Umbilical cord (tissue), 2 donors: ENCODE results near the gene CENPU. TPM values are rescaled to one million over a fixed set of nuclear protein-coding genes. Genes with fewer than 3 reads are reported as not detected.
"Not testable (repeated sequence)": the region's sequence is repeated elsewhere in the genome, so short reads cannot be mapped to it uniquely, and the experiment has no call there.

ENCODE experiments used
- DNase-seq: peaks from one replicate; pipeline ENCODE4 v3.0.0-alpha.2; 2015; ENCODE audit warnings: low spot score
- total RNA-seq: library from RNA; depleted of rRNA; stranded (reverse); fragments of >200 nt; gene quantifications from one replicate; pipeline ENCODE4 v1.2.3, GENCODE V29; 2014; ENCODE audit warnings: low replicate concordance; ENCODE audit not compliant: insufficient read depth

CENPU gene
- total RNA-seq, 1 donor from 2014 or later = 13.2 TPM

DNA sequence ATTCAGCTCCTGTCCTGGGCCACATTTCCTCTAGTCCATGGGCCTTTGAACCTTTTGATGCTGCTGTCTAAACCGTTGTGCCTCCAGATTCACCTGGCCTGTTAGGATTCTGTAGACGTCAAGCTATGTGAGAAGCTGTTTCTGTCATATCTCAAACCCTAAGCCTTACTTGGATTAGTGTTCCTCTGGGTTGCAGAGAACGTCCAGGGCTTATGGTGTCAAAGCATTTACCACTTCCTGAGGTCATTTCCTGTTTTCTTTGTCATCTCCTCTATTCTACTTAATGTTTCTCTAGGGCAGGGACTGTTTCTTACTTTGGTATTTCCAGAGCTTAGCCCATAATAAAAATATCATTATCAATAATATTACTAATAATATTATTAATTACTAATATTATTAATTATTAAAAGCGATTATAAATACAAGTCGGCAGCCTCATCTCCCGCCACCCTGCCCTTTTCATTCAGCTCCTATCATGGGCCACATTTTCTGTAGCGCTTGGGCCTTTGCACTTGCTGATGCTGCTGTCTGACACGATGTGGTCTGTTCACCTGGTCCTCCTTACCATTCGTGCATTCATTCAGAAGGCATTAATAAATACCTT lies 65.3 kb downstream of the CENPU start:
- DNase-seq = no peak

DNA sequence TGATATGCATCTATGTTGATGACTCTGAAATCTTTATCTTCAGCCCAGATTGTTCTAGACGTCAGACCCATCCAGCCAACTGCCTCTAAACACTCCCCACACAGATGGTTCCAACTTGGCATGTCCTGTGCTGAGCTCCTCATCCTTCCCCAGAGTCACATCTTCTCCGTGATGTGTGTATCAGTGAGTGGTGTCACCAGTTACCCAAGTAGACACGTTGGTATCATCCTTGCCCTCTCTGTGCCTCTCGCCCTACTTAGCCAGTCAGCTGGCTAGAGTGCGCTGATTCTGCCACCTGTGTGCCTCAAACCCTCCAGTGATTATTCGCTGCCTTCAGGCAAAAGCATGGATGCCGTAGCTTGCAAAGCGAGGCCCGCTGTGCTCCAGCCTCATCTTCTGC lies 65.8 kb downstream of the CENPU start:
- no peak for DNase-seq

DNA sequence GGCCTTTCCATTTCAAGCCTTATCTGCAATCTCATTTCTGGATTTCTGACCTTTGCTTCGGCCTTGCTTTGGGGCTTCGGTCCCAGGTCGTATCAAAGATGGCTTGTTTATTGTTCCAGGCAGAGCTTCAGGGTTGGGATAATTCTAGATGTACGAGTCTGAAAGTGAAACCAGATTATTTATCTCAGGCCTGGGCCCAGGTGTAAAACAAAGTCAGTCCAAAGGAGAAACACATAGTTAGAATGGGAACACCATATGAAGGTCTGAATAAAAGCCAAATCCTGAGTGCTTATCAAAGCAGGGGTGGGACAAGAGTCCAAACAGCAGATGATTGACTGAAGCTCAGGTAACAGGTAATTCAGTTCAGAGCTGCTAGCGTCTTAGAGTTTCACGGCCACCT lies 67.2 kb downstream of the CENPU start:
- DNase-seq = no peak

DNA sequence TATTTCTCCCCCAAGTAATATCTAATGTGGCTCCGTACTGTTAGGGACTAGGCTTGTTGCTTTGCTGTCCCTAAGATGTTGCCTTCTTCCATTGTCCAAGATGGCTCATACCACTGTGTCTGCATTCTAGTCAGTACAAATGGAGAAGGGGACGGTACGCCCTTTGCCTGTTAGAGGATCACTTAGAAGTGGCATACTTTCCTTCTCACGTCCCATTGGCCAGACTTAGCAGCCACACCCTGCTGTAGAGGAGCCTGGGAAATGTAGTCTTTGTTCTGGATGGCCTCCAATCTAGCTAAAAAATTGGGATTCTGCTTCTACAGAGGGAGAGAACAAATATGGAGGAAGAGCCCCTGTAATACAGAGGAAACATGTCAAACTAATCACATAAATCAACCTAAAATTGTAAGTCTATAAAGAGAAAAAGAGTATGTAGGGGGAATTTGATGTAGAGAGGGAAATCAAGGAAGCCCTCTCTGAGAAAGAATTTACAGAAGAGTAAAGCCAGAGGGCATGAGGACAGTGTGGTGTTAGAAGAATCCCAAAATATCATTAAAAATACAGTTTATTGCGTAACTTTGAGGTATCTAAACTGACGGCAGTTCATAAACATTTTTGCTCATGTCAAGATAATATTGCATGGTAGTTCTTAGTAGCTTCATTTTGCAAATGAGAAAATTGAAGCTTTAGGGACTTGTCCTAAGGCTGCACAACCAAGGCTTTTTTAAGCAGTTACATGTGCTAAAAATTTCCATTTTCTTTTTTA lies 69.3 kb downstream of the CENPU start:
- no peak for DNase-seq

DNA sequence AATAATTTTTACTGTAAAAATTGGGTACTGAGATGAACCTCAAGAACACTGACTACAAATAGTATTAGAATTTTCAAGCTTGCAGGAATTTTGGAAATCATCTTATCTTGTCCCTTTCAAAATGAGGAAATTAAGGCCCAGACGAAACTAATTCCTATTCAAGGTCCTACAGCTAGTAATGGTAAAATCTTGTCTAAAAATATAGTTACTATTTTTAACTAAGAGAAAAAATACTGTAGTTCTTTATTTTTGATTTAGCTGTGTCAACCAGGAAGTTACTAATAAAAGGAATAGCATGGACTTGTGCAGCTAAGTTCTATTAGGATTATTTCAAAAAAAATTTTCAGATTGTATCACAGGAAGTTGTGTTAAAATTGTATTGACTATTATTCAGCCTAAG lies 71.7 kb downstream of the CENPU start:
- no peak for DNase-seq

DNA sequence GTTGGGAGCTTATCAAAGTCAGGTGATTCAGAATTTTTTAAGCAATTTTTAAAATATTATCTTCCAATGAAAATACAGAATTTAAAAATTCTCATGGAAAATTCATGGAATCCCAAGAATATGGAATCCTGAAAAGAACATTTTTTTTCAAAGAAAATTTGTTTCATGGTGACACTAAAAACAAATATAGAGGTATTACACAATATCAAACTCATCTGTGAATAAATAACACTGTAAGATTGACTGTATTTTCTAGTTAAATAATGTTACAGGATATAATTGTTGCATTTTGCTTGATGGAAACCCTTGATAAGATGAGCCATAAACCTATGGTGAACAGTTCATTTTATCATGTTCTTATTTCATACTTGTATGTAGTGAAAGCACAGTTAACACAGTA lies 72.9 kb downstream of the CENPU start:
- DNase-seq = no peak

DNA sequence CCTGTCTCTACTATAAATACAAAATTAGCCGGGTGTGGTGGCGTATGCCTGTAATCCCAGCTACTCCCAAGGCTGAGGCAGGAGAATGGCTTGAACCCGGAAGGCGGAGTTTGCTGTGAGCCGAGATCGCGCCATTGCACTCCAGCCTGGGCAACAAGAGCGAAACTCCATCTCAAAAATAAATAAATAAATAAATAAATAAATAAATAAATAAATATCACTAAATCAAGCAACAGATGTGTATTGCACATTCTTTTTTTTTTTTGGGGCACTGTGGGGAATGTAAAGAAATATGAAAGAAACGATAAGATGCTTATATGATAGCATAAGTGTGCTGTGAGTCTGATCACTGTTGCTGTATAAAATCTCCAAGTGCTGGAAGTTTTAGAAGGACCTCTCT lies 76.1 kb downstream of the CENPU start:
- DNase-seq = not testable (repeated sequence)

DNA sequence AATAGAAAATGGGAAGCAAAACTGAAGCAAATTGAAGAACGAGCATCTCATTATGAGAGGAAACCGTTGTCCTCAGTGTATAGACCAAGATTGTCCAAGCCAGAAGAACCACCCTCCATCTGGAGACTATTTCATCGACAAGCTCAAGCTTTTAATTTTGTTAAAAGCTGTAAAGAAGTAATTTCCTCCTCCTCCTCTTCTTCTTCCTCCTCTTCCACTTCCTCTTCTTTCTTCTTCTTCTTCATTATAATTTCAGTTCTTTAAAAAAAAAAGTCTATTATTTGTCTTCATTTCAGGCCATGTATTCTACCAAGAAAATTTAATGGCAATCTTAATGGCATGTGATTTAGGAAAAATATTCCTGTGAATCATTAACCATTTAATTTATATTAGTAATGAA lies 76.8 kb downstream of the CENPU start:
- DNase-seq = no peak

DNA sequence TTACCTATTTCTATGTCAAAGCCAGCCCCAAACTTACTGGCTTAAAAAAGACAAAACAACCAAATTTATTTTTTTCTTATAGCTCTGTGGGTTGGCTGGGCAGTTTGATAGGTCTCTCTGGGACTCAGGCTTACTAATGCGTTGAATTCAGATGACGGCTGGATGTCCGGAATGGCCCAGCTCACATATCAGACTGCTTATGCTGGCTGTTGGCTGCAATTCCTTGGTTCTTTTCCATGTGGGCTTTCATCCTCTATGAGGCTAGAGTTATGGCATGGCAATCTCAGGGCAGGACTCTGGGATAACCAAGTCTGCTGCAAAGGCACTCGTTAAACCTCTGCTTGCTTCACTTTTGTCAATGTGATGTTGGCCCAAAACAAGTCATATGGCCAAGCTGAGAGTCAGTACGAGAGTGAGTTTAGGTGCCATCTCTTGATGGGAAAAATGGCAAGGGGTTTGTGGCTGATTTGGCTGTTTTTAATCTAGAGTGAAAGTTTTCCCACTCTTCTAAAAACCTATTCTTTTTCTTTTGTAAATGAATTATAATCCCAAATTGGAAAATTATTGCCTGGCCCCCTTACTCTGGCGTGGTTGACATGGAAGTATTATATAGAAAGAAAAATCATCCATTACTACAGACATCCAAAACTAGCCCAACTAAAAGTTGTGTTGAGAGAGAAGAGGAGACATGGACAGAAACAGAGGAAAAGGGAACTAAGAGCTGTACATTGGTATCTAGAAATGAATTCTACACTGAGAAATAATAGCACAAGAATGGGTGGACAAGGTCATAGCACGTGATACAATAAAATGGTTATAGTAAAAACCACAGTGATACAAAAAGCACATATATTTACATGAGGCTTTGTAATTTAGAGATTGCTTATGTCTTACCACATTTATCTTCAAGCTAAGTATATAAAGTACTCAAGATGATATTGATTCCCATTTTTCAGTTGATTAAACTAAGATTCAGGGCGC lies 77.7 kb downstream of the CENPU start:
- DNase-seq = no peak

DNA sequence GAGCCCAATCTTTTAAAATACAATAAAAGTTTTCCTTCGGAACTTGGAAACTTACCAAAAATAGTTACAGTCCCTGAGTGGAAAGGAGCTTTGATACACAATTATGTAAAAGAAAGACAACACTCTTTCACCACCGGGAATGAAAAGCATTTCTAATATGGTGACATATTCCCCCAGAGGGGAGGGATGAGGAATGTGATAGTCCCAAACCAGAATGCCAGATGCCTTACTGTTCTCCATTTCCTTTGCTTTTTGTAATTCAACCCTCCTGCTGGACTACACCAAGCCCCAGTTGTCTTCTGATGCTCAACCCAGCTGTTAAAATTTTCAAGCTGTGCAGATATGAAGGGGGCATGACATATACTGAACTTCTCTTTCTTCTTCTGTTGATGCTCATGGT lies 80.2 kb downstream of the CENPU start:
- DNase-seq = no peak

DNA sequence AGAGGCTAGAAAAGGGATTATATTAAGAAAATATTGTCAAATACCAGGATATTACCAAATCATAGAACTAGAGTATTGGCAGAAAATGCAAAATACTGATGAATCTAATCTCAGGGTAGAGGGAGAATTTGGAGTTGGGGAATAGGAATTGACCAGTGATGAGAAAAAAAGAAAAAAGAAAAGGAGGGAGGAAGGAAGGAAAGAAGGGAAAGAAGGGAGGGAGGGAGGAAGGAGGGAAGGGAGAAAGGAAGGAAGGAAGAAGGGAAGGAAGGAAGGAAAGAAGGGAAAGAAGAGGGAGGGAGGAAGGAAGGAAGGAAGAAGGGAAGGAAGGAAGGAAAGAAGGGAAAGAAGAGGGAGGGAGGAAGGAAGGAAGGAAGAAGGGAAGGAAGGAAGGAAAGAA lies 81.2 kb downstream of the CENPU start:
- not testable (repeated sequence) for DNase-seq

DNA sequence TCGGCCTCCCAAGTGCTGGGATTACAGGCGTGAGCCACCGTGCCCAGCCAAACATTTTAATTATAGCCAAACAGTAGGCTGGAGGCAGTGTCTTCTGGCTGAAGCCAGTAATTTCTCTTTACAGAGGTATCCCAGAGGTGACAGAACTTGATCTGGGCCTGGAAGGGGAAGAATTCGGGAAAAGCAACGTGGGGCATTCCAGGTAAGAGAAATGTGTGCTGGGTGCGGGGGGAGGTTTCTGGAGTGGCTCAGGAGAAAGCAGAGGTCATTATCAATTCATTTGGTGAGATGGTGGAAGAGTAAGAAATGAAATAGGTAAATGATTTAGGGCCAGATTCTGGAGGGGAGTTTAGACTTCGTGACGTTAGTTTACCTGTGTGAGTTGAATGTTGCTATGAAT lies 82.0 kb downstream of the CENPU start:
- DNase-seq = no peak

DNA sequence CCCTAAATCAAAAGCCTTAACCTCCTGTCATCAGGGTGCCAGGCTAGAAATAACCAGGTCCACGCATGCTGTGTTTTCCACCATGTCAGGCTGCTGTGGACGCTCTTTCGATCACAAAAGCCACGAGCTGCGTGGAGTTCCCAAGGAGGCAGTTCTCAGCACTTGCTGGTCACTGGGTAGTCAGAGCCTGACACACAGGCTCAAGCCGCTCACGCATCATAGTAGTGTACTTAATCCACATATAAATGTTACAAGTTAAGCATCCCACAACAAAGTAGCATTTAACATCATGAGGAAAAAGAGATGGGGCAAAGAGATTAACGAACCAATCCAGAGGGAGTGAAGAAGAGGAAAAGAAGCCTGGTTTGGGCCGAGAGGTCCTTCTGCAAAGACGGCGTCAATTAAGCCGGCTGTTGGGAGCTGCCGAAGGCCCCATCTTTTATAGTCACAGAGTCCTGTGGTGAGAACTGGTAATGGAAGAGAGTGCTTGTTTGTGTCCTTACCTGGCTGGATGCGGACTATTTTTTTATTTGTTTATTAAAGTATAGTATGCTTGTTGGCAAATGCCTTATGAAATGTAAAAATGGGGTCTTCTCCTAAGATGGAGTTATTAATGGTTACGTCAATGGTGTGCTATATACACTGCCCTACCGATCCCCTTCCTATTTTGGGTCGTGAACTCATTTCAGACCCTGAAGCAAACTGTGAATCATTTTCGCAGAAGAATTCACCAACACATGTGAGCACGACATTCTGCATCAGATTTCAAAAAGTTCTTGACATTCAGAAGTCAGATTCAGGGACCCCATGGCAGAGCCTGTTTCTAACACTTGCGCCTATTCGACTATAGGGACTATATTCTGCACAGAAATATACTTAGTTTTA lies 83.7 kb downstream of the CENPU start:
- peak; percentile 58 for DNase-seq

DNA sequence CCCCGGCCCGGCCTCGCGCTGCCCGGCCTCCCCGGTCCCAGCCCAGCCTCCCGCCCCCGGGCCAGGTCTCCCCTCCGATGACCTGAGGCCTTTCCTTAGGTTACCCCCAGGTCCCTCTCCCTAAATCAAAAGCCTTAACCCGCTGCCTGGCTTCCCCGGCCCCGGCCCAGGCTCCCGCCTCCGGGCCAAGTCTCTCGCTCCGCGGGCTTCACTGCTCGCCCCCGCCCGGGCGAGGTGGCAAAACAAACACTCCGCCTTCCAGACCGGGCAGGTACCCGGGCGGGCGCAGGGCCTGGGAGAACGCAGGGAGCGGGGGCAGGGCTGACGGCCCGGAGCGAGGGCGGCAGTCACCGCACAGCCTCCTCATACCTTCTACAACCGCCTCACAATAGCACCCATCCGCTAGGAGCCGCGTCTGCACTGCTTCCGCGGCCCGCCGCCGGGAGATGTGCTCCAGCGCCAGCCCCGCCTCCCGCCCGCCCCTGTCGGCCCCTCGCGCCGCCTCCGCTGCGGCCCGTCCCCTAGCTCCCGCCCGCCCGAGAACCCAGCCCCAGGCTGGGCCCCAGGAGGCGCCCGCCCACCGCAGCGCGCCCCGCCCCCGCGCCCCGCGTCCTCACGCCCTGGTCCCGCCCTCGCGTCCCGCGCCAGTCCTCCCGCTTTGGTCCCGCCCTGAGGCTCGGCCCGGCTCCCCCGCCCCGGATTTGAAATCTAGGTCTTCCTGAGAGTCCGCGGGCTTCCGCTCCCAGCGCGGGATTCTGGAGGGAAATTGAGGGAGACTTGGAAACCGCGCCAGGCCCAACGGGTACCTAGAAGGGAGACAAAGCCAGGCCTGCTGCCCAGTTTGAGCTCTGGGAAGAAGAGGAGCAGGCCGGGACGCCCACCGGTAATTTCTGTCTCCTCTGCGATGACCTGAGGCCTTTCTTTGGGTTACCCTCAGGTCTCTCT lies 84.6 kb downstream of the CENPU start, which contains the start of the genes CASP3 and PRIMPOL:
TSS of gene CASP3 (minus strand) at position 422 of the 945 bp plus-strand sequence. CDS start 10,994 bp downstream, outside the sequence.
TSS of gene PRIMPOL (plus strand) at position 713 of the 945 bp plus-strand sequence. CDS start 7,403 bp downstream, outside the sequence.
- DNase-seq = peak; percentile 98

DNA sequence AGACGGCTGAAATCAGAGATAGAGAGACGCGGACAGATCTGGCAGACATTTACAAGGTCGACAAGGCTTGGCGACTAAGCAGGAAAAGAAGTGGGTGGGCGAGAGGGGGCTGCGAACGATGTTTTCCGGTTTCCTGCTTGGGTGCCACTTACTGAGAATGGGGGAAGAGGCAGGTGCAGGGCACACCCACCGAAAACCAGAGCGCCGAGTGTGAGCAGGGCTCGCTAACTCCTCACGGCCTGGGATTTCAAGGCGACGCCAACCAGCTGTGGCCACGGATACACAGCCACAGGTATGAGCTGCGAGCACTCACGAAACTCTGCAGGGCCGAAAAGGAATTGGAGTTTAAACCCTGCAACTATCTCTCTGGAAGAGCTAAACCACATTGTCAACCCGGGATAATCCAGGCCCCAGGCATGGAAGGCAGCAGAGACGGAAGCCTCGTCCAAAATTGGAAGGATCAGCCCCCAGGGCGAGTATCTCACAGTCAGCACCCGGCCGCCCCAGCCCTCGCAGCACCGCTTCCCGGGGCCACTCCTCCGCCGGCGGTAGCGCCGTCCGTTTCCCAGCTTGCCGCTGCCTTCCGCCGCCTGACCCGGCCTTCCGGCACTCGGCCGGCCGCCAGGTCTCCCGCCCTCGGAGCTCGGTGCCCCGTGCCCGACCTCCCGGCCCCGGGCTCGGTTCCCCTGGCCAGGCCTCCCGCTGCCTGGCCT lies 85.4 kb downstream of the CENPU start:
- DNase-seq = peak; percentile 70

DNA sequence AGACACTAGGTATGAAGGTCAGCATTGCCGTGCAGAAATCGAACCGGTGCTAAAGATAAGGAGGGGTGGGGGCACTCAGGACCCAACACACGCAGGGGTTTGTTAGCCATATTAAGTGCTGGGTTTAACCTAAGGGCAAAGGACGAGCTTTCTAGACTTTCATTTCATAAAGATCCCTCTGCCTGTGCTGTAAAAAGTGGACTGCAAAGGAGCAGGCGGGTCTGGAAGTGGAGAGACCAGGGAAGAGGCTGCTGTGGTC lies 85.9 kb downstream of the CENPU start:
- DNase-seq = no peak

DNA sequence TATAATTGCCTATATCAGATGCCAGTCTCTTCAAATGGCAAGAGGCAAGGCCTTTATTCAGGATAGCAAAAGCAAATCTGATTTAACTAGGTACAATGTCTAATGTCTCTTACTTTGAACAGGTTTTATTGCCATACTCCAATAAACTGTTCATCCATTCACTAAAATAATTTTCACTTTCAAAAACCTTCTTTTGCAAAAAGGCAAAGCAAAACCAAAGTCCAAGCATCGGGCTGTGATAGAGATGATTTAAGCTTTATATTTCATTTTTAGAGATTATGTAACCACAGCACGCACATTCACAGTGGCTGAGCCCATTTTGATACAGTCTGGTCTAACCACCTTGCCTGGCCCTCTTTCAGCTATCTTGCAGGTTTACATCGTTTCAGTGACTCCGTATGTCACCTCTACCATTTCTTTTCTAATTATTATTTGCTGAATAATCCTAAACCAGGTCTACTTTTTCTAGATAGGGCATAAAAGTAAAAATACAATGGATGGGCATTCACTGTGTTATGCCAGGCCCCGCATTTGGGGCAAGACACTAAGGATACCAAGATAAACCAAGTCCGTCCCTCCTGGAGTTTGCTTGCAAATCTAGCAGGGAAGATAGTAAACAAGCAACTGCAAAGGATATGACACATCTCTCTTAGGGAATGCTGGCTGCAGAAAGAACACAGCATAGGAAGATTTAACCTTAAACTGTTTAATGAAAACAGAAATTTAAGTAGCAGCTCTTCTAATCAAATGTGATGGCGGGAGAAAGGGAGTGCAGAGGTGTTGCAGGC lies 86.4 kb downstream of the CENPU start:
- DNase-seq = no peak

DNA sequence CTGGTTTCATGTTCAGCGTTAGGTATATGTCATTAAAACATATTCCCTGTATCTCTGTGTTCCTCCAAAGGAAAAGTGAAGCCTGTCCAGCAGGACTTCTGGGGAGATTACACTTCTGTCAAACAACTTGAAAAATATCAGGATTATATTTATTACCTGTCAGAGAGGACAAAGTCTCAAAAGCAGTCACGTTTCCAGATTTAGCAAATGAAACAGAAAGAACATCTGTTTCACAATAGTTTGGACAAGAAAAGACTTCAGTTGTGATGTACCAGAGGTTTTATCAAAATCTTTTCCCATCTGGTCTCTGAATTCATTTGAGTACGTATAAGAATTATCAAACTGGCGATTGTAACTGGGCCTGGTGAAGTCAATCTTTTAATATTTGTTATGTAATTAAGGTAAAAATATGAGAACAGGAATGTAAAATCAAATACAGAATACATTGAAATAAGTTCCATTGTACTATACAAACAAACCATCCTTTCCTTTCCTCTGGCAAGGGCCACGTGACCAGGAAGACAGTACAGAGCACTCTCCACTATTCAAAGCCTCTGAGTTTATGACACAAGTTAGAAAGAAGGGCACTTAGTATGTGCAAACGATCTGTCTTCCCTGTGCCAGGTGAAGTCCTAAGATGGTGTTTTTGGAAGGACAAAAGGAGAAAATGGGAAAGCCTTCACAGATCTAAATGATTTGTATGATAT lies 87.8 kb downstream of the CENPU start:
- DNase-seq = no peak
